GM18505 (cell line): ENCODE measurements around the gene ILK.

Experiments
- ATAC-seq: cut with Tn5 transposase; IDR thresholded peaks from one replicate; pipeline ENCODE4 v1.9.1; 2021; ENCODE audit not compliant: unreplicated experiment
- POLR2A ChIP-seq: IDR thresholded peaks from 4 replicates; pipeline ENCODE4 v1.6.1; 2011; ENCODE audit warnings: borderline replicate concordance; ENCODE audit not compliant: insufficient read depth, insufficient read length; ENCODE audit errors: extremely low read depth

Gene ILK

GRCh38 chr11:6584528-6584927 lies 19.0 kb upstream of the ILK start:
- no peak for TF ChIP-seq POLR2A
- no peak for ATAC-seq

DNA sequence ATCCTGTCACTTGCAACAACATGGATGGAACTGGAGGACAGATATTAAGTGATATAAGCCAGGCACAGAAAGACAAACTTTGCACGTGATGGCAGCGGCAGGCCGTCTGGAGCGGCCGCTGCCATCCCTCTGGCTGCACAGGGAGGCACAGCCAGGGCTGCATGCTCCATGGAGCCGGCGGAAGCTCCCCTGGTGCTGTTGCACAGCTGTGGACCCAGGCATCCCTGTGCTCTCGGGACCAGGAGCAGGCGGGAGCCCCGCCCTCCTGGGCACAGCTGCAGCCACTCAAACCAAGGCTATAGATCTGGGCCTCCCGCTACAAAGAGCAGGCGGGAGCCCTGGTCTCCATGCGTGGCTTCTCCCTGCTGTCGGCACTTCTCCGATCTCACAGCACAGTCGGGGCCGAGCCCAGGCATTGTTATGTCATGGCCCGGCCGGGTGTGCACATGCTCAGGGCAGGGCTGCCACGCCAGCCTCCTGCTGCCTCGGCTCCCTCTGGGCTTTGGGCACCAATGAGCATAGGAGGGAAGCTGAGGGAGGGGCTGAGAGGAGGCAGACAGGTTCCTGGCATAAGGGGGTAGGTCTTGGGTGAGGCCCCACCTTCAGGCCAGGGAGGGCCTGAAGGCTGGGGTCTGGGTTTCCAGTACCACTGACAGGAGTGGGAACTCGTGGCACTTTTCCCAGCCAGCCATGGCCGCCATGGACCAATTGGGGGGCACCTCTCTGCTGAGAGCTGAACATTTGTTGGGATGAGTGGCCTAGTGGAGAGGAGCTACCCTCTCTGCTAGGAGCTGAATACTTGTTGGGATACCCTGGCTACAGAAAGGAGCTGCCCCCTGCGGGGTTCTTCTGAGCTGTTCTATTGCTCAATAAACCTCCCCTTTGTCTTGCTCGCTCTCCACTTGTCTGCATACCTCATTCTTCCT lies 16.9 kb upstream of the ILK start:
- ATAC-seq: no peak
- no peak for TF ChIP-seq POLR2A

GRCh38 chr11:6587360-6587953 lies 16.1 kb upstream of the ILK start:
- ATAC-seq: no peak
- TF ChIP-seq POLR2A: no peak

DNA sequence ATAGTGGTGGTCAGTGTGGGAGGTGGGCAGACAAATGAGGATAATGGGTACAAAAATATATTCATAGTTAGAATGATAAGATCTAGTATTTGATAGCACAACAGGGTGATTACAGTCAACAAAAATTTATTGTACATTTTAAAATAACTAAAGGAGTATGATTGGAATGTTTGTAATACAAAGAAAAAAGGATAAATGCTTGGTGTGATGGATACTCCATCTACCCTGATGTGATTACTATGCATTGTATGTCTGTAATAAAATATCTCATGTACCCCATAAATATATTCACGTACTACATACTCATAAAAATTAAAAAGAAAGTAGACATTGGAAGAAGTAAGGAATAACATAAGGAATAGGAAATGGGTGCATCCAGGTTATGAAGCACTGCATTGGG lies 15.6 kb upstream of the ILK start:
- no peak for TF ChIP-seq POLR2A
- no peak for ATAC-seq

- ATAC-seq: no peak
- TF ChIP-seq POLR2A: no peak
Measured at GRCh38 chr11:6594142-6594768, 9.3 kb upstream of the ILK start.

DNA sequence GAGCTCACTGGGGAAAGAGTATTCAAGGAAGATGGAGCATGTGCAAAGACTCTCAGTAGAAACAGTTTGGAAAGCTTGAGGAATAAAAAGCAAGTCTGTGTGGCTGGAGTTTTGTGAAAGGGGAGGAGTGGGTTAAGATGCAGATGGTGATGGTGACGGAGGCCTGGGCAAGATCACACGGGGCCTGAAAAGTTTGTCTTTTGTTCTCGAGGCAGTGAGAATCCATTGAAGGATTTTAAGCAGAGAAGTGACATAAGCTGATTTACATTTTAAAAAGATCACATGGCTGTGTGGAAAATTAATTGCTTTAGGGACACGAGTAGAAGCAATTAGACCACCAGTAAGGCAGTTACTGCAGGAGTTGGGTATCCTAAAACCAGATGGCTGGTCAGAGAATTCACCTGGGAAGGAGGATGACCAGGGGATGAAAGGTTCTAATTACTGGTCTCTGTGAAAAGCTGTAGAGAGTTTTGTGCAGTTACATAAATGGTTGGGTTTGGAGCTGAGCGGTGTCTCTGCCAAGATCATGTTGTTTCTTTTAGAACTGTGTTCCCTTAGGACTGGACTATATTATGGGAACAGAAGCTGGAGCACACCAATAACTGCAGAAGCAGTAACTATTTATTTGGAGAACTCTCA lies 7.2 kb upstream of the ILK start:
- ATAC-seq: no peak
- TF ChIP-seq POLR2A: no peak

GRCh38 chr11:6598555-6598954 lies 5.0 kb upstream of the ILK start:
- no peak for ATAC-seq
- TF ChIP-seq POLR2A: no peak

DNA sequence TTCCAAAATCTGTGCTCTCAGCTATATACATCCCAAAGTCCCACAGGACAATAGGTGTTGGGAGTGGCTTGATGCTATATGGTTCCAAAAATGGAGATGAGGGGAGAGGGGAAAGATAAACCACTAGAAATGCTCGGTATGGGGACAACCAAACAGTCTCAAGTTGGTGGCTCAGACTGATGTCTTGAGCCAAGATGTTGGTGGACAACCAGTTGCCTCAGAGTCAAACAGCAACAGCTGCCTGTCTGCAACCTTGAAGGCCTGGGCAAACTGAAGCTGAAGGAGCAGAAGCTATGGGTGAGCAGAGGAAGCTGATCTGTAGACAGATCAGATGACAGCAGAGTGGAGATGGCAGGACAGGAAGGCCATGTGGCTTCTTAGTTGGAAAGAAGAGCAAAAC lies 4.1 kb upstream of the ILK start:
- no peak for TF ChIP-seq POLR2A

GRCh38 chr11:6599881-6600390 lies 3.6 kb upstream of the ILK start:
- ATAC-seq: no peak

More for the DNA sequence above, 4.1 kb upstream of the ILK start:
- no peak for ATAC-seq

GRCh38 chr11:6601041-6601461 lies 2.5 kb upstream of the ILK start:
- TF ChIP-seq POLR2A: no peak
- ATAC-seq: no peak

More at GRCh38 chr11:6599881-6600390, 3.6 kb upstream of the ILK start:
- no peak for TF ChIP-seq POLR2A

- ATAC-seq: no peak
- TF ChIP-seq POLR2A: no peak
Measured at GRCh38 chr11:6602096-6602940, 1.3 kb upstream of the ILK start.

DNA sequence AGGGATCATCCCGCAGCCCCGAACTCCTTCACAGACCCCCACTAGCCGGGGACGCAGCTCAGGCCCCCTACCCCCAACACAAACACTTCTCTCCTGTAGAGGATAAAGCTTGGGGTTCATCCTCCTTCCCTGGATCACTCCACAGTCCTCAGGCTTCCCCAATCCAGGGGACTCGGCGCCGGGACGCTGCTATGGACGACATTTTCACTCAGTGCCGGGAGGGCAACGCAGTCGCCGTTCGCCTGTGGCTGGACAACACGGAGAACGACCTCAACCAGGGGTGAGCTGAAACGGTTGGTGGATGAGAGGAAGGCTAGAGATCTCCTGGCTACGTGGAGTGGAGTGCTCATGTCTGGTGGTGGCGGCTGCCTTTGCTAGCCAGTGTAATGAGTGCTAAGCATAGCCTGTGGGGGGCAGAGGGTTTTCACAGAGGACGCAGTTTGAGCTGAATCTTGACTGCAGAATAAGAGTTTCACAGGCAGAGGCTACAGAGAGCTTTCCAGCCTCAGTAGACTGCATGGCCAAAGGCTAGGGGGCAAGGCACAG lies 580 bp downstream of the ILK start:
- peak; percentile 34 for ATAC-seq
- peak; percentile 17 for TF ChIP-seq POLR2A
